ENCODE results near the gene NMRK2.

The NMRK2 gene

DNA sequence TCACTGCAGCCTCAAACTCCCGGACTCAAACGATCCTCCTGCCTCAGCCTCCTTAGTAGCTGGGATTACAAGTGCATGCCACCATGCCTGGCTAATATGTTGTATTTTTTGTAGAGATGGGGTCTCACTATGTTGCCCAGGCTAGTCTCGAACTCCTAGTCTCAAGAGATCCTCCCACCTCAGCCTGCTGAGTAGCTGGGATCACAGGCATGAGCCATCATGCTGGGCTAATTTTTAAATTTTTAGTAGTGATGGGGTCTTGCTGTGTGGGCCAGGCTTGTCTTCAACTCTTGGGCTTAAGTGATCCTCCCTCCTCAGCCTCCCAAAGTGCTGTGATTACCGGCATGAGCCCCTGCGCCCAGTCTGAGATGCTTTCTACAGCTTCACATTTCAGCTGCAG lies 37.1 kb upstream of the NMRK2 start:
- Histone ChIP-seq H3K9me2 (replicated peaks; ENCODE audit: low read depth, low read length) (no peaks in the 10 kb centered on the region), H3K79me2 (ENCODE audit: insufficient read depth, low read length) (no peaks in the 10 kb centered on the region), H3K9ac (ENCODE audit: low read depth, low read length, poor library complexity, severe bottlenecking) (no peak overlapping the region), H3K36me3 (ENCODE audit: insufficient read depth, low read length) (no peaks in the 10 kb centered on the region), H3K4me3 (ENCODE audit: low read length, poor library complexity, severe bottlenecking) (no peak overlapping the region), H2AFZ (ENCODE audit: low read length) (no peak overlapping the region), H3K4me2 (ENCODE audit: low read depth, low read length, poor library complexity, severe bottlenecking) (no peak overlapping the region), H3F3A (ENCODE audit: low read depth) (no peaks in the 10 kb centered on the region), H3K9me3 (ENCODE audit: insufficient read depth, low read depth, low read length) (peaks cover 3% of the 10 kb centered on the region; the same call in 1 of the 2 replicates), H3K4me1 (ENCODE audit: insufficient read depth, low read length, poor library complexity, severe bottlenecking) (no peaks in the 10 kb centered on the region), H4K20me1 (ENCODE audit: insufficient read depth, low read length, poor library complexity, severe bottlenecking) (no peaks in the 10 kb centered on the region), H3K27me3 (ENCODE audit: insufficient read depth, low read length, poor library complexity, severe bottlenecking) (no peaks in the 10 kb centered on the region)
- TF ChIP-seq EZH2phosphoT487 (IDR thresholded peaks at IDR 0.05; ENCODE audit: borderline replicate concordance) = no peak
- TF ChIP-seq, protein P1, sequence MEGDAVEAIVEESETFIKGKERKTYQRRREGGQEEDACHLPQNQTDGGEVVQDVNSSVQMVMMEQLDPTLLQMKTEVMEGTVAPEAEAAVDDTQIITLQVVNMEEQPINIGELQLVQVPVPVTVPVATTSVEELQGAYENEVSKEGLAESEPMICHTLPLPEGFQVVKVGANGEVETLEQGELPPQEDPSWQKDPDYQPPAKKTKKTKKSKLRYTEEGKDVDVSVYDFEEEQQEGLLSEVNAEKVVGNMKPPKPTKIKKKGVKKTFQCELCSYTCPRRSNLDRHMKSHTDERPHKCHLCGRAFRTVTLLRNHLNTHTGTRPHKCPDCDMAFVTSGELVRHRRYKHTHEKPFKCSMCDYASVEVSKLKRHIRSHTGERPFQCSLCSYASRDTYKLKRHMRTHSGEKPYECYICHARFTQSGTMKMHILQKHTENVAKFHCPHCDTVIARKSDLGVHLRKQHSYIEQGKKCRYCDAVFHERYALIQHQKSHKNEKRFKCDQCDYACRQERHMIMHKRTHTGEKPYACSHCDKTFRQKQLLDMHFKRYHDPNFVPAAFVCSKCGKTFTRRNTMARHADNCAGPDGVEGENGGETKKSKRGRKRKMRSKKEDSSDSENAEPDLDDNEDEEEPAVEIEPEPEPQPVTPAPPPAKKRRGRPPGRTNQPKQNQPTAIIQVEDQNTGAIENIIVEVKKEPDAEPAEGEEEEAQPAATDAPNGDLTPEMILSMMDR (conservative IDR thresholded peaks at IDR 0.05; ENCODE audit: low read length) = no peak

DNA sequence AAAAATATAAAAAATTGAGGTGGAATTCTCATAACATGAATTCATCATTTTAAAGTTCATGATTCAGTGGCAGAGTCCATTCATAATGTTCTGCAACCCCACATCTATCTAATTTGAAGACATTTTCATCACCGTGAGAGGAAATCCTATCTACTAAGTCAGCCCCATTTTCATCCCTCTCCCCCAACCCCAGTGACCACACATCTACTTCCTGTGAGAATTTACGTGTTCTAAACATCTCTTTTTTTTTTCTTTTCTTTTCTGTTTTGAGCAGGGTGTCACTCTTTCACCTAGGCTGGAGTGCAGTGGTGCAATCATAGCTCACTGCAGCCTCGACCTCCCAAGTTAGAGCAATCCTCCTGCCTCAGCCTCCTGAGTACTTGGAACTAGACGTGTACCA lies 34.9 kb upstream of the NMRK2 start:
- H4K20me1 ChIP-seq (ENCODE audit: insufficient read depth, low read length, poor library complexity, severe bottlenecking) = no peaks in the 10 kb centered on the region
- TF ChIP-seq EZH2phosphoT487 (IDR thresholded peaks at IDR 0.05; ENCODE audit: borderline replicate concordance) = no peak
- TF ChIP-seq, protein P1 (conservative IDR thresholded peaks at IDR 0.05; ENCODE audit: low read length) = no peak
- H3K9ac ChIP-seq (ENCODE audit: low read depth, low read length, poor library complexity, severe bottlenecking) = no peak overlapping the region
- H3K36me3 ChIP-seq (ENCODE audit: insufficient read depth, low read length) = no peaks in the 10 kb centered on the region
- H3K4me3 ChIP-seq (ENCODE audit: low read length, poor library complexity, severe bottlenecking) = no peak overlapping the region
- no peaks in the 10 kb centered on the region for H3F3A ChIP-seq (ENCODE audit: low read depth)
- H2AFZ ChIP-seq (ENCODE audit: low read length) = no peak overlapping the region
- no peaks in the 10 kb centered on the region for H3K4me1 ChIP-seq (ENCODE audit: insufficient read depth, low read length, poor library complexity, severe bottlenecking)
- H3K4me2 ChIP-seq (ENCODE audit: low read depth, low read length, poor library complexity, severe bottlenecking) = no peak overlapping the region
- no peaks in the 10 kb centered on the region for H3K27me3 ChIP-seq (ENCODE audit: insufficient read depth, low read length, poor library complexity, severe bottlenecking)
- H3K9me2 ChIP-seq (replicated peaks; ENCODE audit: low read depth, low read length) = no peaks in the 10 kb centered on the region
- H3K79me2 ChIP-seq (ENCODE audit: insufficient read depth, low read length) = no peaks in the 10 kb centered on the region
- H3K9me3 ChIP-seq (ENCODE audit: insufficient read depth, low read depth, low read length) = peaks cover 3% of the 10 kb centered on the region; the same call in 1 of the 2 replicates

DNA sequence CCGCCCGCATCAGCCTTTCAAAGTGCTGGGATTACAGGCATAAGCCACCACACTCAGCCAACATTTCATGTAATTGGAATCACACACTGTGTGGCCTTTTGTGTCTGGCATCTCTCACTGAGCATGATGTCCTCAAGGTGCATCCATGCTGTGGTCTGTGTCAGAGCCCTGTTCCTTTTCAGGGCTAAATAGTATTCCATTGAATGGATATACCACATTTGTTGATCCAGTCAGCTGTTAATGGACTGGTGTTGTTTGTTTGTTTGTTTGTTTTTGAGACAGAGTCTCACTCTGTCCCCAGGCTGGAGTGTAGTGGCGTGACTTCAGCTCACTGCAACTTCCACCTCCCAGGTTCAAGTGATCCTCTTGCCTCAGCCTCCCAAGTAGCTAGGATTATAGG lies 34.4 kb upstream of the NMRK2 start:
- TF ChIP-seq EZH2phosphoT487 (IDR thresholded peaks at IDR 0.05; ENCODE audit: borderline replicate concordance) = no peak
- TF ChIP-seq, protein P1 (conservative IDR thresholded peaks at IDR 0.05; ENCODE audit: low read length) = no peak
- Histone ChIP-seq H3F3A (ENCODE audit: low read depth) (no peaks in the 10 kb centered on the region), H4K20me1 (ENCODE audit: insufficient read depth, low read length, poor library complexity, severe bottlenecking) (no peaks in the 10 kb centered on the region), H3K79me2 (ENCODE audit: insufficient read depth, low read length) (no peaks in the 10 kb centered on the region), H3K9me3 (ENCODE audit: insufficient read depth, low read depth, low read length) (peaks cover 3% of the 10 kb centered on the region; the same call in 1 of the 2 replicates), H3K4me1 (ENCODE audit: insufficient read depth, low read length, poor library complexity, severe bottlenecking) (no peaks in the 10 kb centered on the region), H2AFZ (ENCODE audit: low read length) (no peak overlapping the region), H3K9me2 (replicated peaks; ENCODE audit: low read depth, low read length) (no peaks in the 10 kb centered on the region), H3K36me3 (ENCODE audit: insufficient read depth, low read length) (no peaks in the 10 kb centered on the region), H3K9ac (ENCODE audit: low read depth, low read length, poor library complexity, severe bottlenecking) (no peak overlapping the region), H3K4me2 (ENCODE audit: low read depth, low read length, poor library complexity, severe bottlenecking) (no peak overlapping the region), H3K27me3 (ENCODE audit: insufficient read depth, low read length, poor library complexity, severe bottlenecking) (no peaks in the 10 kb centered on the region), H3K4me3 (ENCODE audit: low read length, poor library complexity, severe bottlenecking) (no peak overlapping the region)

All from Loucy (cell line).